HG03280 (cell line): ENCODE measurements around the gene GSTK1.
"Not testable (repeated sequence)": the region's sequence is repeated elsewhere in the genome, so short reads cannot be mapped to it uniquely, and the experiment has no call there.

Experiments used
- ATAC-seq: cut with Tn5 transposase; IDR thresholded peaks from one replicate; pipeline ENCODE4 v1.9.1; 2021; ENCODE audit warnings: mild to moderate bottlenecking, moderate library complexity; ENCODE audit not compliant: unreplicated experiment

Gene GSTK1

GRCh38 chr7:143265017-143265693 is 1.9 kb downstream of the GSTK1 start:
- ATAC-seq = no peak

- no peak for ATAC-seq
These were observed 6.0 kb downstream of the GSTK1 start for GRCh38 chr7:143269251-143269650.

GRCh38 chr7:143271240-143271639 is 8.0 kb downstream of the GSTK1 start:
- no peak for ATAC-seq

GRCh38 chr7:143272871-143273270 is 9.6 kb downstream of the GSTK1 start:
- no peak for ATAC-seq

GRCh38 chr7:143279186-143280098 is 16.2 kb downstream of the GSTK1 start:
- ATAC-seq = peak; percentile 47

GRCh38 chr7:143280160-143280559 is 16.9 kb downstream of the GSTK1 start:
- no peak for ATAC-seq

GRCh38 chr7:143280566-143280965 is 17.3 kb downstream of the GSTK1 start:
- ATAC-seq = no peak

- no peak for ATAC-seq
These were observed 18.3 kb downstream of the GSTK1 start for GRCh38 chr7:143281529-143281928.

GRCh38 chr7:143282124-143282523 is 18.9 kb downstream of the GSTK1 start:
- ATAC-seq = no peak

- no peak for ATAC-seq
These were observed 20.1 kb downstream of the GSTK1 start for GRCh38 chr7:143283381-143283780.

GRCh38 chr7:143284591-143285469 is 21.6 kb downstream of the GSTK1 start, which contains the start of gene TMEM139:
TMEM139 (plus strand) TSS chr7:143284958; CDS start chr7:143285958, 1,000 bp downstream.
- ATAC-seq = no peak

- no peak for ATAC-seq
These were observed 22.2 kb downstream of the GSTK1 start for GRCh38 chr7:143285470-143285778.

- ATAC-seq = no peak
These were observed 22.7 kb downstream of the GSTK1 start for GRCh38 chr7:143285806-143286521.

- ATAC-seq = no peak
These were observed 23.3 kb downstream of the GSTK1 start for GRCh38 chr7:143286522-143286890.

- ATAC-seq = no peak
These were observed 24.2 kb downstream of the GSTK1 start for GRCh38 chr7:143287339-143287934.

GRCh38 chr7:143287935-143288826 is 24.9 kb downstream of the GSTK1 start, which contains the start of gene CASP2:
CASP2 (plus strand) TSS chr7:143288351; CDS start chr7:143288456, 105 bp downstream.
- ATAC-seq = peak; percentile 92

- ATAC-seq = no peak
These were observed 25.6 kb downstream of the GSTK1 start for GRCh38 chr7:143288836-143289235.

- ATAC-seq = no peak
These were observed 26.2 kb downstream of the GSTK1 start for GRCh38 chr7:143289421-143289820.

GRCh38 chr7:143289888-143290287 is 26.6 kb downstream of the GSTK1 start:
- not testable (repeated sequence) for ATAC-seq
